ENCODE results near the gene SP1.

DNA sequence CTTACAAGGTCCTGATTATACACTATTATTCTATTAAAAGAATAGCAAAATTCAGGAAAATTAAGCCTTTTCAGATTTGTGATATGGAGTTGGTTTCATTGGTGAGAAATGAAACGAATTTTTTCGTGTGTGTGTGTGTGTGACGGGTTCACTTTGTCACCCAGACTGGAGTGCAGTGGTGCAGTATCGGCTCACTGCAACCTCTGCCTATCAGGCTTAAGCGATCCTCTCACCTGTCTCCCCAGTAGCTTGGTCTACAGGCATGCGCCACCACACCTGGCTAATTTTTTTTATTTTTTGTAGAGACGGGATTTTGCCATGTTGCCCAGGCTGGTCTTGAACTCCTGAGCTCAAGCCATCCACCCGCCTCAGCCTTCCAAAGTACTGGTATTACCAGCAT is 81.6 kb downstream of the SP1 start:
- TF ChIP-seq ZNF232 (CRISPR knock-in tag; IDR thresholded peaks at IDR 0.05) (no peak), NFYB (IDR thresholded peaks at IDR 0.05; ENCODE audit: extremely low read depth, insufficient read length) (no peak)
